ENCODE measurements around the gene AKAP13. TPM values are rescaled to one million over a fixed set of nuclear protein-coding genes. Genes with fewer than 3 reads are reported as not detected.

The AKAP13 gene
- total and polyA plus RNA-seq, 2 of the 13 experiments (the other 11 are each of a cell fraction or from before 2014, with no cell fraction given) = 6.7 to 27.1 TPM

GRCh38 chr15:85475711-85476110, 95.3 kb downstream of the AKAP13 start:
- TF ChIP-seq ATF6 (CRISPR knock-in tag; conservative IDR thresholded peaks at IDR 0.05) (no peak), FUBP1 (CRISPR knock-in tag; IDR thresholded peaks at IDR 0.05; ENCODE audit: borderline replicate concordance) (no peak), SUZ12 (IDR thresholded peaks at IDR 0.05; ENCODE audit: low read depth, low read length) (no peak), NR0B2 (CRISPR knock-in tag; IDR thresholded peaks at IDR 0.05) (no peak), ZNF724P (CRISPR knock-in tag; IDR thresholded peaks at IDR 0.05; ENCODE audit: borderline replicate concordance) (no peak), SAP130 (CRISPR knock-in tag; IDR thresholded peaks at IDR 0.05; ENCODE audit: low read depth) (no peak), ERF (CRISPR knock-in tag; IDR thresholded peaks at IDR 0.05) (no peak), KAT7 (CRISPR knock-in tag; IDR thresholded peaks at IDR 0.05; ENCODE audit: borderline replicate concordance) (no peak), ZNF530 (CRISPR knock-in tag; IDR thresholded peaks at IDR 0.05; ENCODE audit: low read depth) (no peak), ZNF224 (CRISPR knock-in tag; IDR thresholded peaks at IDR 0.05) (no peak), PRMT3 (CRISPR knock-in tag; IDR thresholded peaks at IDR 0.05; ENCODE audit: borderline replicate concordance, low read depth) (no peak), ZNF883 (CRISPR knock-in tag; IDR thresholded peaks at IDR 0.05; ENCODE audit: not compliant biosample characterization) (no peak), HNRNPL (IDR thresholded peaks at IDR 0.05; ENCODE audit: low read depth, low read length) (no peak), JDP2 (CRISPR knock-in tag; IDR thresholded peaks at IDR 0.05; ENCODE audit: borderline replicate concordance) (no peak), ESRRA (CRISPR knock-in tag; IDR thresholded peaks at IDR 0.05; ENCODE audit: low read depth) (no peak), CCDC6 (CRISPR knock-in tag; IDR thresholded peaks at IDR 0.05) (no peak), ZNF343 (CRISPR knock-in tag; IDR thresholded peaks at IDR 0.05) (no peak)
- BruUV-seq (replicated peaks) = no TSS peak
- ChIA-PET CTCF (ENCODE audit: low intra/inter-chr PET ratio, low total read pairs) (no interaction called here), POLR2A (no interaction called here)
- H3K4me2 ChIP-seq (ENCODE audit: low read depth, low read length) = no peak overlapping the region
- H3K79me2 ChIP-seq (ENCODE audit: insufficient read depth, low read length) = peaks cover 10% of the 10 kb centered on the region
- no peaks in the 10 kb centered on the region for H3K36me3 ChIP-seq (replicated peaks in 1 of 2; ENCODE audit: control insufficient read depth in 1 of 2, insufficient read depth in 2 of 2, low read length in 2 of 2)
- H3K4me1 ChIP-seq (ENCODE audit: insufficient read depth, low read length) = peaks cover 23% of the 10 kb centered on the region
- H2AFZ ChIP-seq (ENCODE audit: low read length) = no peak overlapping the region
- H3K4me3 ChIP-seq (replicated peaks in 1 of 3; ENCODE audit: insufficient read depth in 1 of 3, low read depth in 2 of 3, low read length in 3 of 3) = no peak overlapping the region
- in situ Hi-C loops (cut with HindIII; ENCODE audit: extremely low pct_ligation_motif_present, low pct_unique_long_range_greater_than_20kb) (no loop called here), intact Hi-C loops (cut with micrococcal nuclease; ENCODE audit: unreplicated experiment) (no loop called here)
- no peak overlapping the region for H3K9ac ChIP-seq (ENCODE audit: insufficient read depth, low read depth, low read length)
- H3K9me3 ChIP-seq (ENCODE audit: low read length) = no peaks in the 10 kb centered on the region
- no peak overlapping the region for H3K27ac ChIP-seq (ENCODE audit: extremely low read length, insufficient read depth, low read length)
- DNase-seq (ENCODE audit: low spot score) = no peak
- no peak for FAIRE-seq
- H3K27me3 ChIP-seq (ENCODE audit: control insufficient read depth in 1 of 2, insufficient read depth in 2 of 2, low read length in 2 of 2) = no peaks in the 10 kb centered on the region
- H4K20me1 ChIP-seq (ENCODE audit: insufficient read depth, low read length) = no peaks in the 10 kb centered on the region; the same call in 1 of the 2 replicates
- ATAC-seq = no peak
